HG03575 (cell line): ENCODE results near the gene HIBADH.
"Not testable (repeated sequence)": the region's sequence is repeated elsewhere in the genome, so short reads cannot be mapped to it uniquely, and the experiment has no call there.

ENCODE experiments used
- ATAC-seq: cut with Tn5 transposase; IDR thresholded peaks from one replicate; pipeline ENCODE4 v1.9.1; 2021; ENCODE audit not compliant: unreplicated experiment, insufficient number of reproducible peaks, low FRiP score; ENCODE audit errors: extremely low read depth

HIBADH gene

DNA sequence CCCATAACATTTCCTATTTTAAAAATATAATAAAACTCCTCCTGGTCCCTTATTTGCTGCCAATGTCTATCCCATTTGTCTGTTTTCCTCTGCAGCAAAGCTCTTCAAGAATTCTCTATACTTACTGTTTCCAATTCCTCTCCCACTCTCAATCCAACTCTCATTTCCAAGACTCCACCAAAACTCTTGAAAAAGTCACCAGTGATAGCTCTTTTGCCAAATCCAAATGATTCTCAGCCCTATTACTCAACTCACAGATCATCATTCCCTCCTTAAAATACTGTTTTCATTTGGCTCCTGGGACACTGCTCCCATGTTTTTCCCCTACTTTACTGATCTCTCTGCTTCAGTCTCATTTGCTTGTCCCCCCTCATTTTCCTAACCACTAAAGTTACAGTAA is 139.4 kb downstream of the HIBADH start:
- ATAC-seq = no peak

DNA sequence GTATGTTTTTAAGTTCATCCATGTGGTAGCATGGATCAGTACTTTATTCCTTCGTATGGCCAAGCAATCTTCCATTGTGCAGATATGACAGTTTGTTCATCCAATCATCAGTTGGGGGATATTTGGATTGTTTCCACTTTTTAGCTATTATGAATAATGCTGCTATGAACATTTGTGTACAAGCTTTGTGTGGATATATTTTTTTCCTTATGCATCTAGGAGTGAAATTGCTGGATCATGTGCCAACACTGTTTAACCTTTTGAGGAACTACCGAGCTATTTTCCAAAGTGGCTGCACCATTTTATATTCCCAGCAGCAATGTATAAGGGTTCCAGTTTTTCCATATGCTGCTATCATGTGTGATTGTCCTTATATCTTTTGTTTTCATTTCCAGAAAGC is 140.1 kb downstream of the HIBADH start:
- ATAC-seq = no peak

DNA sequence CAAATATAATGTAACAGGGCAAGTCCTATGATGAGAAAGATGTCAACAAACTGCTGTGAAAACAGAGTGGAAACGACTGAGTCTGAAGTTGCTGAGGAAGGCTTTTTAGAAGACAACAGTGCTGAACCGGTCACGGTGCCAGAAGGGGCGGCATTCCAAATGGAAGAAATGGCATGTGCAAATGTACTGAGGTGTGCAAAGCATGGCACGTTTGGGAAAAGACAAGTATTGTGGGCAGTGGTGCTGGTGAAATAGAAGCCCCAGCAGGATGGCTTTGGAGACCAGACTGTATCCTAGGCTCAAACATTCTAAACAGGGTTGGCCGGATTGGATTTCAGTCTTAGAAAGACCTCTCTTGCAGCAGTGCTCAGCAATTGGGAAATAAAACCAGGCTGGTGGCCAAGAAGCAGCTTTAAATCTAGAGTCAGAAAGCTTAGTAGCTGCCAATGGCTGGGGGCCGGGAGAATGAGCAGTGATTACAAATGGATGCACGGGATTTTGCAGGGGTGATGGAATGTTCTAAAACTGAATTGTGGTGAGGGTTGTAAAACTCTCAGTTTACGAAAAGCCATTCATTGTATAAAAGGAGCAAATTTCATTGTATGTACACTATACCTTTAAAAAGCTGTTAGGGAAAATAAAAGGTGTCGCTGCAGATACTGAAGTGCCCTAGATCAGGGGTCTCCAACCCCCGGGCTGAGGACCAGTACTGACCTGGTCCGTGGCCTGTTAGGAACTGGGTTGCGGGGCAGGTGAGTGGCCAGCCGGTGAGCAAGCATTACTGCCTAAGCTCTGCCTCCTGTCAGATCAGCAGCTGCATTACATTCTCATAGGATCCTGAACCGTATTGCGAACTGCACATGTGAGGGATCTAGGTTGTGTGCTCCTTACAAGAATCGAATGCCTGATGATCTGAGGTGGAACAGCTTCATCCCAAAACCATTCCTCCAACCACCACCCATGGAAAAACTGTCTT is 141.6 kb downstream of the HIBADH start:
- ATAC-seq = no peak

DNA sequence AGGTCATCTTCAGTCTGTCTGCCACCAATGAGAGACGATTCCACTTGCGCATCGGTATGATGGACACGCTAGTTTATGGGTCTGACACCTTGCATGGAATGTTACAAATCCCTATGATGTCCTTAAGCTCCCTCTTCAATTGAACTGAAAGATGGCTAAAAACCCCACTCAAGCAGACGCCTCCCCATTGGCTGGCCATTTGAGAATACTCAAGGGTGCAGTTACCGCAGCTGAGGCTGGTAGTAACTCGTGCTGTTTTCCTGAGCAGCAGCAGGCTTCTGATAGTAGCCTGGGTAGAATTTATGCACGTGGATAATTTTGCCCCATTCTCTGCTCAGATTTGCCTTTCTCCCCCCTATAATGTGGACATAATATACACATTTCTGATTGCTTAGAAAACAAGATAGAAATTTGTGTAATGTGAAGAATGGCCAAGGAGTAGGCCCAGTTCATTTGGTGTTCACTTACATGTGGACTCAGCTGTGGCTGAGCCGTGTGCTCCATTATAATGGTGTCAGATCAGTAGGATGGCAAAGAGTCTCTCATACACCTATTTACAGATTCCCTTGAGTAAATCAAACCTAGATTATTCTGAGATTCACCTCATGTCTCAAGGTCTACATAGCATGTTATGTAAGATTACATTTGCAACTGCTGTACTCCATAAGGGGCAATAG is 142.8 kb downstream of the HIBADH start:
- no peak for ATAC-seq

DNA sequence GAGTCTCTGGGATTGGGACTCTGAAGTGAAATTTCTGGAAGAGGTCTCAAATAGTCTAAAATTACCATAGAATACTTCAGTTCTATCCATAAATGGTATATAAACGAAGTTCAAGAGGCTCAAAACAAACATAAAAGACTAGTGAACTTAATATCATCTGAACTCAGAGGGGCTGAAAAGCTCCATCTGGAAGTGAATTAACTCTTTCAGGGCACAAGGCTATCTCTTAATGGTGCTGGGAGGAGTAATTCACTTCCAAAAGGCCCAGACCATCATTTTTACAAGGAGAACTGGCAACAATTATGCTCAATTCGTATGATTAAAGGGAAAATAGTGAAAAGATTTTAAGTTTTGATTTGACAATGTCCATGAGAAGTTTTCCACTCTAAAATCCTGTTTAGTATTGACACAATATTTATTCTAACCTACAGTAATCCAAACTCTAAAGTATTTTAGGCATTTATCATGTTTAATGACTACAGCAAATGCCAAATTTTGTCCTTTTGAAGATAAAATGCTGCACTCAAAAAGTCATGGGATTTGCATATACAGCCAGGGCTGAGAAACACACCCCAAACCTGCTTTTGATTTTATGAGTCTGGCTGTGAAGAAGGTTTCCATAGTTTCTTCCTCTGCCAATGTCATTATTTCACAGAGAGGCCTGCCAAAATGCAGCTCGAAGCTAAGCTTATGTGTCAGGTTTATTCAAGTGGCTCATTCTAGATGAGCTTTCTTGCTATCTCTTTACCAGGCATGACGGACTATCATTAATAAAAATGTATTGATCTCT is 143.9 kb downstream of the HIBADH start:
- no peak for ATAC-seq

DNA sequence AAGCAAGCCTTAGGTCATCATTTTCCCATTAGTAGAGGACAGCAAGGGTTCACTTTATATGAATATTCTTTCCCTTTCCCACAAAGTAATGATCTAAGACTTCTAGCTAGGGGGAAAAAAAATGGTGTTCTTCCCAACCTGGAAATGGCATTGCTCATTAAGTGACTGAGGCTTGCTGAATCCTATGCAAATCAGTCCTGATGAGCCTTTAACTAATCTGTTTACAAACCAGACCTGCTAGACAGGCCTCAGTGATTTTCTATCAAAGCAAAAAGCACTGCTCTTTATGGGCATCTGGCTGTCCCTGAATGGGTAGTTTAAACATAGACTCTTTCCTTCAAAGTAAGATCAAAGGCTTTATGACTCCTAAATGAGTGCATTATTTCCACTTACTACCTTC is 146.3 kb downstream of the HIBADH start:
- ATAC-seq = no peak

DNA sequence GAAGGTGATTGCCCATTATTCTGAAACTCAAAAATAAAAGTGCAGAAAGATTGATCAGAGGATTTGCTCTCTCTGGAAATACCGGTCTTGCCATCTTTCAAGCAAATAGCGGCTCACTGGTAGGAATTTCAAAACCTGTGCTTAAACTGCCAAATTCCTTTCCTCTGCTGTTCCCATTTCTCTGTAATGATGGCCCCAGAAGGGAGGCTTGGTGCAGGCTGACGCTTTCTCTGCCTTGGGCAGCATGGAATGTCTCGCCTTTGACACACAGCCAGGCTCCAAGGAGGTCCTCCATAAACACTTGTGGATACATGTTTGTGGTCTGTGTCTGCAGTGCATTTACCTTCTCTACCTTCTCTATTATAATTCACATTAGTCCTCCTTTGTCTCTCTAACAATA is 146.8 kb downstream of the HIBADH start:
- ATAC-seq = no peak

DNA sequence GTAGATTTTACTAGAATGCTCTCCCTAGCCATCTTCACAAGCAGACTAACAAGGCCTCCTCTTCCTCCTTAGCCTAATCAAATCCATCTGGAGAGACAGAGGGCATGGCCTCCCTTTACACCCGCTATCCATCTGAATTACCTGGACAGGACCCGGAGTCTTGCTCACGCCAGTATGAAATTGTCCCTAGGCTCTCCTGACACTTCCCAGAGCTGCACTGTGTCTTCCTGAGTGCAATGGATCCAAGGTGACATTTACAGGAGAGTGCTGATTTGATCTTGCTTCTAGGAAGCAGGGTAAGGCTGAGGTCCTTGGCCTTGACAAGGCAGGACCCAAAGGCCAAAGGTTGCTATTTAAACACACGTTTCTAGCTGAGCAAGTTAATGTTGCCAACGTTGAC is 147.8 kb downstream of the HIBADH start:
- no peak for ATAC-seq

DNA sequence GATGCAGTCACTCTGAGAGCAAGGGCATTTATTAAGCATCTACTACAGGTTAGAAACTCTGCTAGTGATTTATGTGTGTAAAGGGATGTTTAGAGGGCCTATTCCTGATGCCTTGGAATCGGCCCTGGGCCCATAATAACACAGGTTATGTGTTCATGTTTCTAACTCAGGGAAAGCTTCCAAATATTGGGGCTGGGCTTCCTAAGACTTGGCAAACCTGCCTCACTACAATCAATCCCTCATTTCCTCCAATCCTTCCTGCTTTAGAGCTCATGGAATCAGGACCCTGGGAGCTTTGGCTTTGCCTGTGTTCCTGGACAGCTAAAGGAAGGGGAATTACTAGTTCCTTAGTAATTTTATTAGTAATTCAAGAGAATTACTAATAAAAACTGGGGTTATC is 148.8 kb downstream of the HIBADH start:
- no peak for ATAC-seq

DNA sequence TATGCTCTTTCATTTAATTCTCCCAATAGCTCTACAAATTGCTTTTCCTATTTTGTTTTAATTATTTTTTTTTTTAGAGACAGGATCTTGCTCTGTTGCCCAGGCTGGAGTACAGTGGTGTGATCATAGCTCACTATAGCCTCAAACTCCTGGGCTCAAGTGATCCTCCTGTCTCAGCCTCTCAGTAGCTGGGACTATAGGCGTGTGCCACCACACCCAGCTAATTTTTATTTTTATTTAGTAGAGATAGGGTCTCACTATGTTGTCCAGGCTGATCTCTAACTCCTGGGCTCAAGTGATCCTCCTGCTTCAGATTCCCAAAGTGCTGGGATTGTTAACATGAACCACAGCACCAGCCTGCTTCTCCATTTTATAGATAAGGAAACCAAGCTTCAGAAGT is 151.3 kb downstream of the HIBADH start:
- not testable (repeated sequence) for ATAC-seq

DNA sequence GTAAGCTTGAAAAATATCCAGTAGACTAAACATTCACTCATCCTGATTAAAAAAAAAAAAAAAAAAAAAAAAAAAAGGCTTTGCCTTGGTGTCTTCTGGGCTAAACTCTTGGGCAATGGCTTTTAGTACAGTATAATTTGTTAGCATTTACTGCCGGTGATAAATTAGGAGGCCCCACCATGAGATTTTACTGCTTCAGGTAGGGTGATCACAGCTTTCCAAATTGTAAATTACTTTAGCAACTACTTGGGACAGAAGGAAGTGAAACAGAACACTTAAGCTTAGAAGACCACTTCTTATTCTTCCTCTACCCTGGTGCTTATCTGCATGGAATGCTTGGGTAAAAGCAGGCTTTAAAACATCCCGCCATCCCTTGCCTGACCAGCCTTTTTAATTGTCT is 152.1 kb downstream of the HIBADH start:
- ATAC-seq = no peak

DNA sequence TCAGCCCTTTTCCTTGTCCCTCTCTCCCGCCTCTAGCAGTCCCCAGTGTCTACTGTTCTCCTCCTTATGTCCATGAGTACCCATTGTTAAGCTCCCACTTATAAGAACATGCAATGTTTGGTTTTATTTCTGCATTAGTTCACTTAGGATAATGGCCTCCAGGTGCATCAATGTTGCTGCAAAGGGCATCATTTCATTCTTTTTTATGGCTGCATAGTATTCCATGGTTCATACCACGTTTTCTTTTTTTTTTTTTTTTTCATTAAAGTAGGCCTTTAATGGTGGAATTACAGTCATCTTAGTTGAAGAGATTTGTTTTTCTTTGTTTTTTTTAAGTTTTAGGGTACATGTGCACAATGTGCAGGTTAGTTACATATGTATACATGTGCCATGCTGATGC is 160.8 kb downstream of the HIBADH start:
- not testable (repeated sequence) for ATAC-seq

DNA sequence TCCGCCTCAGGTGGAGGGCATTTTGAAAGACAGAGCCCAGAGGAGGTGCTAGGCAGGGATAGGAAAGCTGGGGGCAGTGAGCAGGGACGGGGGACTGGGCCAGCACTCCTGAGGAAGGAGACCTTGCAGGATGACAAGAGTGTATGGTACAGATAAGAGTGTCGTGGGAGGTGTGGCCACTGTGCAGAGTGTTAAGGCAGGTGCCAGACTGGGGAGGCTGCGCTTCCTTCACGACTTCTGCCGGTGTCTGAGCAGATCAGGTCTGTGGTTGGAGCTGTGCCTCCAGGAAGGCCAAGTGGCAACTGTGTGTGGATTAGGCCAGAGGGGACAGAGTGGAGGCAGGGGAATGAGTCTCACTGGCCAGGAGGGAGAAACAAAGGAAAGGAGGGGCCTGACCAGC is 161.7 kb downstream of the HIBADH start:
- no peak for ATAC-seq

DNA sequence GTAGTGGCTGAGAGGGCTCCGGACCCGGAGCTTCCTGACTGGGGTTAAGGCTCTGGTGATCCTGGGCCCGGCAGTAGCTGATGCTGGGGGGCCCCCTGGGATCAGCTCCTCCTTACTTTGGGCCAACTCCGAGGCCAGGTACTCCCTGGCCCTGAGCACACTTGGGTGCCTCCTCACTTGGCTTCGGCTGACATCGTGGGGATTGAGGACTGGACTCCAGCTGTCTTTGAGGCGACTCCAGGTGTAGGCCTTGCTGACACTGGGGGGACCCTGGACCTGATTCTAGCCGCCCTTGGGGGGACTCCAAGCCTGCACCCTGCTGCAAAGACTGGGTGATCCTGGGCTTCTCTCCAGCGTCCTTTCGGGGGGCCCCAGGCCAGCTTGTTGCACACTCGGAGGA is 170.5 kb downstream of the HIBADH start:
- no peak for ATAC-seq

DNA sequence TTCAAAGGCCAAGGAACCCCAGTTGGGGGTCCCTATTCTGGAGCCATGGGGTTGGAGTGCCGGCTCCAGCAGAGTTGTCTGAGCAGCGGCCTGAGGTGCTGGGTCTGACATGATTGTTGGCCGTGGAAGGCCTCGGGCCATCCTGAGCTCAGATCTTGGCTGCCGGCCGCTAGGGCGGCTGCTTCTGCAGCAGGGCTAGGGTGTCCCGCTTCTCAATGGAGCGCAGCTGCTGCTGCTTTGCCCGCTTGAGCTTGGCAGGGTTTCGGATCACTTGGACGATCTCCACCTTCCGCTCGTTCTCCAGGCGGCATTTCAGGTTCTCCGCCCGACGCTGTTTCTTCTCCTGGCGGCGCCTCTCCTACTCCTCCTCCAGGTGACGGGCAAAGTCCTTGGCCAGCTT is 171.1 kb downstream of the HIBADH start:
- ATAC-seq = no peak

DNA sequence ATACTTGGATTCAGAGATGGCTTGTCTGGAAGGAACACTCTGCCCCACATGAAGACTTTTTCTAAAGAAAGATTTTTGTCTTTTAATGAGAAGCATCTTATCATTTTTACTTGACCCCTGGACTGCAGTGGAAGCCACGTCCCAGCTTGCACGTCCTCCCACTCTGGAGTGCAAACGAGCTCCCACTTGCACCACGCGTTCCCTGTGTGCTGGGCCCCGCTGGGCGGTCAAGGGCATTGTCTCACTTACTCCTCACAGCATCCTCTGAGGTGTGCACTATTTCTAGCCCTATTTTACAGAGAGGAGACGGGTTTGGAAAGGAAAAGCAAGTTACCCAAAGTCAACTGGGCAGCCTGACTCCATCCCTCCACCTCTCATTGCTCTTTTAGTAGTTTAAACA is 175.2 kb downstream of the HIBADH start:
- ATAC-seq = no peak

DNA sequence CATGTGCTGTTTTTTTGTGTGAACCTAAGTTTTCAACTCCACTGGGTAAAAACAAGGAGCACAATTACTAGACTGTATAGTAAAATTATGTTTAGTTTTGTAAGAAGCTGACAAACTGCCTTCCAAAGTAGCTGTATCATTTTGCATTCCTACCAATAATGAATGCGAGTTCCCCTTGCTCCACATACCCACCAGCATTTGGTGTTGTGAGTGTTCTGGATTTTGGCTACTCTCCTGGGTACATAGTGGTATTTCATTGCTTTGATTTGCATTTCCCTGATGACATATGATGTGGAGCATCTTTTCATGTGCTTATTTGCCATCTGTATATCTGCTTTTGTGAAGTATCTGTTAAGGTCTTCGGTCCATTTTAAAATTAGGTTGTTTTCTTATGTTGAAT is 178.2 kb downstream of the HIBADH start:
- no peak for ATAC-seq

DNA sequence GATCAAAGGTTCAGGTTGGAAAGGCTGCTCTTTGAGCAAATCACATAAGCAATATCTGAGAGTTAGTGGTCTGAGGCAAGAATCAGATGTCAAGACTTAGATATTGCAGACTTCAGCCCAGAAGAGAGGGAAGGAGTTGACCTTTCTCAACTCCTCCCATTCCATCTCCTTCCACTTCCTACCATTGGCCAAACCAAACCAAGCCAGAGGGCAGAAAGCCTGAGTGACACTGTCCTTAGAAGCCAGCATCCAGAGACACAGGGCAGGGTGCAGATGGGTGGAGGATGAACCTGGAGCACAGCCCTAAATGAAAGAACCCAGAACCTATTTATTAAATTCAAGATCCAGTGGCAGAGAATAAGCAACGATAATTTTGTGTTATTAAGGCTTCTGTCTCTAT is 180.5 kb downstream of the HIBADH start:
- no peak for ATAC-seq

DNA sequence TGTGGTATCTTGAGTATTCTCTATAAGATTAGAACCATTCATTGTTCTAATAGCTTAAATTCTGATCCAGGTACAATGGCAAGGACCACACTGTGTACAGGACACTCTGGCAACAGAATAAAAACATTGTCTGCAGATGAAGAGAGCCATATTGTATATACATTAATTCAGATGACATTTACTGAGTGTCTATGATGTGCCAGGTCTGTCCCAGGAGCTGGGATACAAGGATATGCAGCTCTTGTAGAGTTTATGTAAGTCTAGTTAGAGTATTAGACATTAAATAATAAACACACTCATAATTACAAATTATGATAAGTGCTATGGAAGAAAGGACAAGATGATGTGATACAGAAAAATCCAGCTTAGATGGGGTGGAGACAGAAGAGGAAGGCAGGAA is 184.1 kb downstream of the HIBADH start:
- no peak for ATAC-seq

DNA sequence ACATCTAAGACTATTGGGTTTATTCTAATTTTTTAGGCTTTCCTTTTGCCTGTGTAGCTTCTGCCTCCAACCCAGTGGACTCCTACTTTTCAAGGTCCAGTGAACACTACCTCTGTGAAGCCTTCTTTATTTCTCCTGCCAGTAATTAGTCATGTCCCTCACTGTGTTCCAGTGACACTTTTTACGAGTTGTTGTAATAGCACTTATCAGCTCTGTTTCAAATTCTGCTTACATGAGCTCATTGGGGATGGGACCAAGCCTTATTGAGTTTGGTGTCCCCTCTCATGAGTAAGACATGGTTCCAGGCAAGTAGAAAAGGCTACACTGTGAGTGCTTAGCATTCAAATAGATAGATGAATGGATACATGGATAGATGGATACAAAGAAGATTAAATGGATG is 184.6 kb downstream of the HIBADH start:
- ATAC-seq = no peak
